Measurements from ENCODE around the gene CCDC154. TPM values are rescaled to one million over a fixed set of nuclear protein-coding genes. Genes with fewer than 3 reads are reported as not detected.

CCDC154 gene
- total RNA-seq, 1 donor from 2014 or later: not detected

GRCh38 chr16:1413684-1414531 lies 30.4 kb downstream of the CCDC154 start:
- DNase-seq (ENCODE audit: low read depth): no peak
- H3K4me3 ChIP-seq (ENCODE audit: low read depth, low read length): peak overlapping the region; percentile 87
- TF ChIP-seq, protein P1, sequence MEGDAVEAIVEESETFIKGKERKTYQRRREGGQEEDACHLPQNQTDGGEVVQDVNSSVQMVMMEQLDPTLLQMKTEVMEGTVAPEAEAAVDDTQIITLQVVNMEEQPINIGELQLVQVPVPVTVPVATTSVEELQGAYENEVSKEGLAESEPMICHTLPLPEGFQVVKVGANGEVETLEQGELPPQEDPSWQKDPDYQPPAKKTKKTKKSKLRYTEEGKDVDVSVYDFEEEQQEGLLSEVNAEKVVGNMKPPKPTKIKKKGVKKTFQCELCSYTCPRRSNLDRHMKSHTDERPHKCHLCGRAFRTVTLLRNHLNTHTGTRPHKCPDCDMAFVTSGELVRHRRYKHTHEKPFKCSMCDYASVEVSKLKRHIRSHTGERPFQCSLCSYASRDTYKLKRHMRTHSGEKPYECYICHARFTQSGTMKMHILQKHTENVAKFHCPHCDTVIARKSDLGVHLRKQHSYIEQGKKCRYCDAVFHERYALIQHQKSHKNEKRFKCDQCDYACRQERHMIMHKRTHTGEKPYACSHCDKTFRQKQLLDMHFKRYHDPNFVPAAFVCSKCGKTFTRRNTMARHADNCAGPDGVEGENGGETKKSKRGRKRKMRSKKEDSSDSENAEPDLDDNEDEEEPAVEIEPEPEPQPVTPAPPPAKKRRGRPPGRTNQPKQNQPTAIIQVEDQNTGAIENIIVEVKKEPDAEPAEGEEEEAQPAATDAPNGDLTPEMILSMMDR (conservative IDR thresholded peaks at IDR 0.05; ENCODE audit: low read depth, low read length): peak; percentile 56

- TF ChIP-seq, protein P1 (conservative IDR thresholded peaks at IDR 0.05; ENCODE audit: low read depth, low read length): no peak
- no peak overlapping the region for H3K4me3 ChIP-seq (ENCODE audit: low read depth, low read length)
- DNase-seq (ENCODE audit: low read depth): no peak
Measured at GRCh38 chr16:1412847-1413246, 31.5 kb downstream of the CCDC154 start.

GRCh38 chr16:1408171-1408837 lies 36.1 kb downstream of the CCDC154 start:
- H3K4me3 ChIP-seq (ENCODE audit: low read depth, low read length): peak overlapping the region; percentile 63
- no peak for DNase-seq (ENCODE audit: low read depth)
- TF ChIP-seq, protein P1 (conservative IDR thresholded peaks at IDR 0.05; ENCODE audit: low read depth, low read length): no peak

GRCh38 chr16:1407753-1408152 lies 36.6 kb downstream of the CCDC154 start:
- TF ChIP-seq, protein P1 (conservative IDR thresholded peaks at IDR 0.05; ENCODE audit: low read depth, low read length): no peak
- no peak for DNase-seq (ENCODE audit: low read depth)

DNA sequence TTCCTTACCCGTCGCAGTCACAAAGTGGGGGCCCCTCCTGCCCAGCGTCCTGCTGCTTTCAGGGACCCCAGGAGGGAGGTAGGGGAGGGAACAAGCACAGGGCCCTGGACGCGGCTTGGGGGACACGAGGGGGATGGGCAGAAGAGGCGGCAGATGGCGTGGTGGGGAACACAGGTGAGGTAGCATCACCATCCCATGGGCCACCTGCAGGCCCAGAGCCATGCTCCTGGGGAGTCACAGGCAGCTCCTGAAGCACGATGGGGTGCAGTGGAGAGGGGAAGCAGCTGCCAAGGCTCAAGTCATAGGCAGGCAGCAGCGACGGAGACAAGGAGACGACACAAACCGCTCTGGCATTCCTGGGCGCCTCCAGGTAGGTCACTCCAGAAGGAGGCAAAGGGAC lies 40.6 kb downstream of the CCDC154 start:
- H3K4me3 ChIP-seq (ENCODE audit: low read depth, low read length): no peak overlapping the region
- TF ChIP-seq, protein P1 (conservative IDR thresholded peaks at IDR 0.05; ENCODE audit: low read depth, low read length): no peak
- no peak for DNase-seq (ENCODE audit: low read depth)

More at GRCh38 chr16:1407753-1408152, 36.6 kb downstream of the CCDC154 start:
- peak overlapping the region; percentile 63 for H3K4me3 ChIP-seq (ENCODE audit: low read depth, low read length)

DNA sequence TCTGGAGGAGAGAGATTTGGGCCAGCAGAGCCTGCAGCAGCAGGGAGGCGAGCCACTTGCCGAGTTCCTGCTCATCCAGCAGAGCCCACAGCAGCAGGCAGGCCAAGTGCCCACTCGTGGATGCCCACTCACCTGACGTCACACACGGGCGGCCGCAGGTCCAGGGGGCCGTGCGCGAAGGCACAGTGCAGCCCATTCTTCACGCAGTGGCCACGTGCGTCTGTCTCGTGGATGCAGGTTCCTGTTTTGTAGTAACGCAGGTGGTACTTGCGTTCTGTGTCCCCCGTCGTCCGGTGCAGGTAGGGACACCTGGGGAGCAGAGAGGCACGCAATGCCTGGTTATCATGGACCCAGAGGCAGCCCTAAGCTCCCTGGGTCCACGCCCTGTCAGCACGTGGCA lies 41.3 kb downstream of the CCDC154 start:
- TF ChIP-seq, protein P1 (conservative IDR thresholded peaks at IDR 0.05; ENCODE audit: low read depth, low read length): no peak
- no peak overlapping the region for H3K4me3 ChIP-seq (ENCODE audit: low read depth, low read length)
- no peak for DNase-seq (ENCODE audit: low read depth)
